Ascending aorta (tissue), 2 donors: ENCODE measurements around the gene NKG7. TPM values are rescaled to one million over a fixed set of nuclear protein-coding genes. Genes with fewer than 3 reads are reported as not detected.

Experiments used
- DNase-seq, 2 donors: peaks; one replicate each; pipeline ENCODE4 v3.0.0-alpha.2; 2019; ENCODE audit warnings: low spot score in 2 of 2
- H3K27ac ChIP-seq, 2 donors: fragments of 200-600 bp; sonication (generic); one replicate each; pipeline ENCODE4 v1.5.1; 2016 to 2017; ENCODE audit warnings: mild to moderate bottlenecking in 1 of 2
- H3K27me3 ChIP-seq: fragments of 200-600 bp; sonication (generic); one replicate; pipeline ENCODE4 v1.5.1; 2017
- H3K36me3 ChIP-seq, 2 donors: fragments of 200-600 bp; sonication (generic); one replicate each; pipeline ENCODE4 v1.5.1; 2016
- H3K4me1 ChIP-seq, 2 donors: fragments of 200-600 bp; sonication (generic); one replicate each; pipeline ENCODE4 v1.5.1; 2016 to 2017; ENCODE audit warnings: mild to moderate bottlenecking in 1 of 2
- H3K4me3 ChIP-seq, 2 donors: fragments of 200-600 bp; sonication (generic); one replicate each; pipeline ENCODE4 v1.5.1; 2016 to 2017; ENCODE audit warnings: mild to moderate bottlenecking in 1 of 2
- H3K9me3 ChIP-seq, 2 donors: fragments of 200-600 bp; sonication (generic); one replicate each; pipeline ENCODE4 v1.5.1; 2016
- intact Hi-C: fragments of 100-400 bp; cut with DNase I; formaldehyde crosslinking; loops from one replicate; pipeline ENCODE4 v1.15.1; 2023
- total RNA-seq: library from RNA; depleted of rRNA; stranded (reverse); fragments of >200 nt; gene quantifications from one replicate; pipeline ENCODE4 v1.1.0, GENCODE V29; 2016
- TF ChIP-seq, protein P1 (sequence below), 3 experiments: fragments of 200-600 bp in 2 of 3; fragments of 450-650 bp in 1 of 3; sonication (generic) in 2 of 3; IDR thresholded peaks; one replicate each; pipeline ENCODE4 v1.5.1; 2016 to 2019; ENCODE audit warnings: antibody characterized with exemption in 3 of 3, mild to moderate bottlenecking in 1 of 3, moderate library complexity in 1 of 3

Gene NKG7
- total RNA-seq, 1 donor from 2014 or later, result 30.2 TPM

DNA sequence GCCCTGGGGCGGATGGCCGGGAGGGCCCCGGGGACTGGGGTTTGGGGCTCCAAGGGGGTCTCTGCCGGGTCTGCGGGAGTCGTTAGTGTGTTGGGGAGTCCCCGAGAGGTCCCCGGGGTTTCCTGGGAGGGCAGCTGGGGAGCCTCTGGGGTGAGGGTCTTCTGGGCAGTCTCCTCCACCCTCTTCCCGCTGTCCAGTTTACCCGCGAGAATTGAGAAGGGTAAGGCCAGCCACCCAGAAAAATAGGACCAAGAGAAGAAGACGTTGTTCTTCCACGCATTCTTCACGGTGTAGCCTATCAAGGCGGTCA, 5.2 kb downstream of the NKG7 start:
- Histone ChIP-seq H3K4me1 (peaks cover 11 to 16% of the 10 kb centered on the region in 2 donors), H3K27me3 (no peaks in the 10 kb centered on the region), H3K9me3 (no peaks in the 10 kb centered on the region), H3K36me3 (no peaks in the 10 kb centered on the region), H3K4me3 (peak overlapping the region; percentile 79 to 82), H3K27ac (peak overlapping the region; percentile 83 to 94)
- DNase-seq, result no peak
- TF ChIP-seq, protein P1, sequence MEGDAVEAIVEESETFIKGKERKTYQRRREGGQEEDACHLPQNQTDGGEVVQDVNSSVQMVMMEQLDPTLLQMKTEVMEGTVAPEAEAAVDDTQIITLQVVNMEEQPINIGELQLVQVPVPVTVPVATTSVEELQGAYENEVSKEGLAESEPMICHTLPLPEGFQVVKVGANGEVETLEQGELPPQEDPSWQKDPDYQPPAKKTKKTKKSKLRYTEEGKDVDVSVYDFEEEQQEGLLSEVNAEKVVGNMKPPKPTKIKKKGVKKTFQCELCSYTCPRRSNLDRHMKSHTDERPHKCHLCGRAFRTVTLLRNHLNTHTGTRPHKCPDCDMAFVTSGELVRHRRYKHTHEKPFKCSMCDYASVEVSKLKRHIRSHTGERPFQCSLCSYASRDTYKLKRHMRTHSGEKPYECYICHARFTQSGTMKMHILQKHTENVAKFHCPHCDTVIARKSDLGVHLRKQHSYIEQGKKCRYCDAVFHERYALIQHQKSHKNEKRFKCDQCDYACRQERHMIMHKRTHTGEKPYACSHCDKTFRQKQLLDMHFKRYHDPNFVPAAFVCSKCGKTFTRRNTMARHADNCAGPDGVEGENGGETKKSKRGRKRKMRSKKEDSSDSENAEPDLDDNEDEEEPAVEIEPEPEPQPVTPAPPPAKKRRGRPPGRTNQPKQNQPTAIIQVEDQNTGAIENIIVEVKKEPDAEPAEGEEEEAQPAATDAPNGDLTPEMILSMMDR (IDR thresholded peaks at IDR 0.05), result no peak
- intact Hi-C loops, result loop anchor here (1.0 to 10.0 kb wide), 8 partner anchors 27 to 982 kb away; partner anchors contain the start of genes ASPDH, CTU1, JOSD2 and POLD1

DNA sequence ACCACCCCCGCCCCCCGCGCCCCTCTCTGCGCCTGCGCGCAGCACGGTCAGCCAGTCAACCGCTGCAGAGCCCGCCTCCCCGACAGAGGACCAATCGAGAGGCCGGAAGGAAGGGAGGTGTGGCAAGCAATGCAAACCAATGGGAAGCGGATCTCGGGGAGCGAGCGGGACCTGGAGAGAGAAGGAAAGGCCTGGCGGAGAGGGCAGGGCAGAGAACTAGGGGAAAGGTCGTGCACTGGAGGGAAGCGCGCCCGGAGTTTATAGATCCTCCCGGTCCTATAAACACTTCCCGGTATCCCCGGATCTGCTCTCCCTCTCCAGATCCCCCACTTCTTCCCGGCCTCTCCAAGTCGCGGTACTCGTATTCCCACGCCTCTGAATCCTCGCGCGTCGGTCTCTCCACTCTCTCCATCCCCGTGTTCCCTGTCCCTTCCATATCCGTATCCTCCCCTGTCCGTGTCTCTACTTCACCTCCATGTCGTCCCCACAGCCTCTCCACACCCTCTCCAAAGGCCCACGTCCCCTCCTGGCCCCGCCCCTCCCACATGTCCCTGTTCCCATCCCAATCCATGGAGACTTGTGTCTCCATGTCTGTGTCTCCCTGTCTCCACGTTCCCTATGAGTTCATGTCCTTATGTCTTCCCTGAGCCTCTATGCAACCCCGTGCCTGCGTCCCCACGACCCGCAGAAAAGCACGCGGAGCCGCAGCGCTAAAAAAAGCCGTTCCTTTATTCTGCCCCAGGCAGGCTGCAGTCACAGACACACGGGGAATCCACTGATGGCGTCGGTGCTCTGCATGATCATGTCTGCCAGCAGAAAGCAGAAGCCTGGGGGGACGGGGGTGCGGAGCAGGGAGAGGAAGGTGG, 5.8 kb downstream of the NKG7 start:
- peak; percentile 98 to 99 for DNase-seq
- intact Hi-C loops, result loop anchor here (1.0 to 10.0 kb wide), 9 partner anchors 26 to 982 kb away; partner anchors contain the start of genes ASPDH, CTU1, JOSD2 and POLD1

GRCh38 chr19:51365965-51366388, 6.5 kb downstream of the NKG7 start, which contains the start of gene ETFB:
Gene ETFB, minus strand, starts transcription at chr19:51366388. Its CDS starts 62 bp downstream, at chr19:51366326.
- Histone ChIP-seq H3K27me3 (no peaks in the 10 kb centered on the region), H3K4me3 (peak within 1 kb of the TSS; percentile 79 to 82), H3K27ac (peak within 1 kb of the TSS; percentile 83 to 94), H3K9me3 (no peaks in the 10 kb centered on the region), H3K4me1 (peaks cover 11 to 17% of the 10 kb centered on the region in 2 donors), H3K36me3 (no peaks in the 10 kb centered on the region)
- intact Hi-C loops, result loop anchor here (1.0 to 10.0 kb wide), 8 partner anchors 26 to 981 kb away; partner anchors contain the start of genes ASPDH, CTU1, JOSD2 and POLD1
- no peak for DNase-seq
- TF ChIP-seq, protein P1 (IDR thresholded peaks at IDR 0.05), result no peak

More for the DNA sequence above, 5.8 kb downstream of the NKG7 start:
- Histone ChIP-seq H3K4me1 (peaks cover 11 to 17% of the 10 kb centered on the region in 2 donors), H3K27ac (peak overlapping the region; percentile 83 to 94), H3K9me3 (no peaks in the 10 kb centered on the region), H3K4me3 (peak overlapping the region; percentile 79 to 82), H3K27me3 (no peaks in the 10 kb centered on the region), H3K36me3 (no peaks in the 10 kb centered on the region)
- TF ChIP-seq, protein P1 (IDR thresholded peaks at IDR 0.05), result no peak

DNA sequence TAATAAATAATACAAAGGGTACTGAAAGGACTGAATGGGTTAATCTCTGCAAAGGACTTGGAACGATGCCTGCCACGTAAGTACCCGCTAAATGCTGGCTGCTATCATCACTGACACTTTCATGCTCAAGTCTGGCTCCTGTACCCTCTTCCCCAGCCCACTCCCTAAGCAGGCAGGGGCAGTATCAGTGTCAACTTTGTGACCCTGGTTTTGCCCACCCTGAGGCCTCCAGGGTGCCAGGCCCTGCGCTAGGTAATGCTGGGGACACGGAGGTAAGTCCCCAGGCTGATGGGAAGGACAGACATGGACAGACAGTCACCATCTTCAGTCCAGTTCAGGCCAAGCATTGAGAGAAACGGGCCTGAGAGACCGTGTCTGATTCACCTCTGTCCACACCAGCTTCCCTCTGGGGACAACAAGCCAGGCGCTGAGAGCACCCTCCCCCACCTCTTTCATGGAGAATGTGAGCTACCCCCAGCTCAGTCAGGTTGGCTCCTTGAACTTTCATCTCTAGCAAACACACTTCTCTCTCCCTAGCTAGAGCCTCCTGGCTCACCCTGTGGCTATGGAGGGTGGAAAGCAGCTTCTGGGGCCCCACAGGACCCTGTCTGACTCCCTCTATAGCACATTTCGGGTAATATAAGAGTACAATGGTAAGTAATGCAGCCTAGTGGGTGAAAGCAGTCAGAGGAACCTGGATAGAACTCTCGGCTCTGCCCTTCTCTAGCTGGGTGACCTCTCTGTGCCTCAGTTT, 7.1 kb downstream of the NKG7 start:
- no peaks in the 10 kb centered on the region for H3K36me3 ChIP-seq
- no peaks in the 10 kb centered on the region for H3K27me3 ChIP-seq
- H3K27ac ChIP-seq, result peak overlapping the region; percentile 83 to 94
- peaks cover 11 to 17% of the 10 kb centered on the region in 2 donors for H3K4me1 ChIP-seq
- H3K4me3 ChIP-seq, result peak overlapping the region; percentile 79 to 82
- H3K9me3 ChIP-seq, result no peaks in the 10 kb centered on the region
- TF ChIP-seq, protein P1 (IDR thresholded peaks at IDR 0.05), result no peak
- intact Hi-C loops, result loop anchor here (5.0 to 10.0 kb wide), 7 partner anchors 229 to 981 kb away; partner anchors contain the start of genes ASPDH, CTU1, JOSD2 and POLD1
- DNase-seq, result peak in 1 of 2 donors; percentile 74
